NOMO-1 (cell line): Measurements from ENCODE around the gene SEC14L1.
"Not testable (repeated sequence)": the region's sequence is repeated elsewhere in the genome, so short reads cannot be mapped to it uniquely, and the experiment has no call there.

Source experiments
- DNase-seq, 2 experiments: peaks; one replicate each; lab custom pipeline; 2025; ENCODE audit not compliant: unreplicated experiment in 2 of 2; lab: John Stamatoyannopoulos, UW

The SEC14L1 gene

GRCh38 chr17:77140878-77141767 is at the start of gene SEC14L1:
TSS of gene SEC14L1 (plus strand) at chr17:77140969. CDS start at chr17:77143597, 2,628 bp downstream.
- DNase-seq, result peak in 1 of 2 experiments; percentile 41

GRCh38 chr17:77092025-77092424 is 48.7 kb upstream of the SEC14L1 start:
- no peak for DNase-seq

DNA sequence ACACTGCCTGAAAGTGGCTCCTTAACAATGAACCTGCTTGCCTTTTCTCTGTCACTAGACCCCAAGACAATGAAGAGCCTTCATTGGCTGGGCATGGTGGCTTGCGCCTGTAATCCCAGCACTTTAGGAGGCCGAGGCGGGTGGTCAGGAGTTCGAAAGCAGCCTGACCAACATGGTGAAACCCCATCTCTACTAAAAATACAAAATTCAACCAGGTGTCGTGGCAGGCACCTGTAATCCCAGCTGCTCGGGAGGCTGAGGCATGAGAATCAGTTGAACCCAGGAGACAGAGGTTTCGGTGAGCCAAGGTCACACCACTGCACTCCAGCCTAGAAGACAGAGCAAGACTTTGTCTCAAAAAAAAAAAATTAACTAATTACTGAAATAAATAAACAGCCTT is 45.3 kb upstream of the SEC14L1 start:
- no peak for DNase-seq

DNA sequence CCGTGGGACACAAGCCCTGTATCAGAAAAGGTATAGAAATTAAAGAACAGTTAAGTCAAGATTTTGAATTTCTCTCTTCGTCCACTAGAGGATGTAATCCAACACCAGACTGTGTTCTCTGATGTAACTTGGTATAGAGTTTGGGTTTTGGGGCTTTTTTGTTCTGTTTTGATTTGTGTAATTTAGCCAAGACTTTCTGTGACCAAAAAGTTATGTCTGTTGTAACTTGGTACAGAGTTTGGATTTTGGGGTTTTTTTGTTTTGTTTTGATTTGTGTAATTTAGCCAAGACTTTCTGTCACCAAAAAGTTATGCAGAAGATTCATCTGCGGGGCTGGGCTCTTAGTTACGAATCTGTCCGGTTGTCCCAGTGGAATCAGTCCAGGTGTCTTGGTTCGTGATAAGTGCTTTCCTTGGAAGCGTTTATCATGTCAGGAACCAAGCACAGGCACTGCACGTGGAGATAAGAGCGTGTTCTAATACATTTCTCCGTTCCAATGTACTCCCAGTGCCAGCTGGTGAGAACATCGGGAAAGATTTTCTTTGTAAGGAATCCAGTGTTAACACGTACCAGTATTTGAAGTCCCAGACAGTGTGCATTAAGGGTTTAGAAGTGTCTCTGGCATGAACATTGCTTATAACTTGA is 44.1 kb upstream of the SEC14L1 start:
- DNase-seq, result peak in 1 of 2 experiments; percentile 23

- no peak for DNase-seq
Observed at GRCh38 chr17:77097631-77098180, 43.1 kb upstream of the SEC14L1 start.

DNA sequence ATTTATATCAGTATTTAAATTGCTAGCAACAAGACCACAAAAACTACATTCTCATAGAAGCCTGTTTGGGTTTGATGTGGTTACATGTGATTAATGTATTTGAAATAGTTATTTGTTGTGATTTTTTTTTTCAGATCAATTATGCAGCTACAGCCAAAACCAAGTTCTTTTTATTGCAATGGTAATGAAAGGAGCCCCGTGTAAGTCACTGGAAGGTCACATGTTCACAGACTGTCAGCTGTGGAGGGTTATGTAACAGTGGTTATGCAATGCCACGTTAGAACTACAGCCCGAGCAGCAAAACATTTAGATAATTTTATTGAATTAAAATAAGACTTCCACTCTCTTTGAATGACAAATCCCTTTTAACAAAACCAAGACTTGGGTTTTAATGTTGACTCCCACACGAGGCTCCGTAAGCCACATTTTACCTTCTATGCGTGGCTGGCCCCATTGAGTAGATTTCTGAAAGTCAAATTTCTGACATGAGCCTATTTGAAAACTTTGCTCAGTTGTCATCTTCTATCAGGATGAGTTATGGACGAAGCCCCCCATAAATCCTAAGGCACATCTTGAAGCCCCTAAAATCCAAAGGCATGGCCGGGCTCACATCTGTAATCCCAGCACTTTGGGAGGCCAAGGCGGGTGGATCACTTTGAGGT is 41.8 kb upstream of the SEC14L1 start:
- peak; percentile 64 to 89 for DNase-seq

DNA sequence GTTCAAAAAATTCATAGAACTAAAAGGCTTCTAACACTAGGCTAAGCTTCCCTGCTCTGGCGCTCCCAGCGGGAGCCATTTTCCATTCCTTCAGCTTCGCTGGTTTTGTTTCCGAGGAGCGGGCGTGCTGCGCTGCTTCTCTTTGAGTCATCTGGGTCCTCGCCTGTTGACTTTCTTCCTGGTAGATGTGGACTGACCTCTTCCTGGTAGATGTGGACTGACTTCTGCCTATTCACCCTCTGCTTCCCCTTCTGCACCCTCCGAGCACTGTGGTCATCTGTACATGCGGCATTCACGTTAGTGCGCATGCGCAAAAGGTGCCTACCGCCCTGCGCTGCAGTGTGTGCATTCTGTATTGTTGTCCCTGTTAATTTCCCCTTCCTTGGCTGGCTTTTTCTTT is 40.8 kb upstream of the SEC14L1 start:
- peak; percentile 93 to 98 for DNase-seq

- no peak for DNase-seq
Observed at GRCh38 chr17:77101521-77102410, 39.0 kb upstream of the SEC14L1 start.

DNA sequence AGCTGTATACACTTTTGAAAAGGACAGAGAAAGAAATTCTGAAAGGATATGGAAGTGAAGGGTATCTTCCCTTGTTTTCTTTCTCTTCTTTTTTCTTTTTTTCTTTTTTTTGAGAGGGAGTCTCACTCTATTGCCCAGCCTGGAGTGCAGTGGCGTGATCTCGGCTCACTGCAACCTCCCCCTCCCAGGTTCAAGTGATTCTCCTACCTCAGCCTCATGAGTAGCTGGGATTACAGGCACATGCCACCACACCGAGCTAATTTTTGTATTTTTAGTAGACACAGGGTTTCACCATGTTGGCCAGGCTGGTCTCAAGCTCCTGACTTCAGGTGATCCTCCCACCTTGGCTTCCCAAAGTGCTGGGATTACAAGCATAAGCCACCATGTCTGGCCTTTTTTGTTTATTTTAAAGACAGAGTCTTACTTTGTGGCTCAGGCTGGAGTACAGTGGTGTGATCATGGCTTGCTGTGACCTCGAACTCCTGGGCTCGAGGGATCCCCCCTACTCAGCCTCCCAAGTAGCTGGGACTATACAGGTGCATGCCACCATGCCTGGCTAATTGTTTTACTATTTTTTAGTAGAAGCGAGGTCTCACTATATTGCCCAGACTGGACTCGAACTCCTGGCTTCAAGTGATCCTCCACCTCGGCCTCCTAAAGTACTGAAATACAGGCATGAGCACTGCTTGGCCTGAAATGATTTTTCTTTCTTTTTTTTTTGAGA is 38.2 kb upstream of the SEC14L1 start:
- not testable (repeated sequence) for DNase-seq

GRCh38 chr17:77105706-77106105 is 35.1 kb upstream of the SEC14L1 start:
- no peak for DNase-seq

DNA sequence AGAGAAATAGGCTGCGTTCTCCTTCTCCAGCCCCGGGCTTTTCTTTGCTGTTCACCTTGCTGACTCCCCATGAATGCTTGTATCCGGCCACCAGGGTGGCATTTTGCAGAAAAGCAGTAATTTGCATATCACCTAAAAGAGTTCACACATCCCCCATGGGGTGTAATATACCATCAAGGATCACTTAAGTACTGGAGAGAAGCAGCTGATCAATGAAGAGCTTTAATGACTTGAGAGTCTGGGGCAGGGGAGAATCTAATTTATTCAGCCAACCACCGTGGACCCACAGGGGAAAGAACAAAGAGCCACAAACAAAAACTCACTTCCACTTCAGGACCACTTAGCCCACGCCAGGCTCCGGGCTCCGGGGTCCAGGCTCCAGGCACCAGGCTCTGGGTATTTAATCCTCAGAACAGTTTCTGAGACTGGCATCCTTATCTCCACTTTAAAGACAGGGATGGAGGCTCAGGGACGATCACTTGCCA is 33.9 kb upstream of the SEC14L1 start:
- no peak for DNase-seq

GRCh38 chr17:77107506-77108433 is 33.0 kb upstream of the SEC14L1 start:
- DNase-seq, result no peak

DNA sequence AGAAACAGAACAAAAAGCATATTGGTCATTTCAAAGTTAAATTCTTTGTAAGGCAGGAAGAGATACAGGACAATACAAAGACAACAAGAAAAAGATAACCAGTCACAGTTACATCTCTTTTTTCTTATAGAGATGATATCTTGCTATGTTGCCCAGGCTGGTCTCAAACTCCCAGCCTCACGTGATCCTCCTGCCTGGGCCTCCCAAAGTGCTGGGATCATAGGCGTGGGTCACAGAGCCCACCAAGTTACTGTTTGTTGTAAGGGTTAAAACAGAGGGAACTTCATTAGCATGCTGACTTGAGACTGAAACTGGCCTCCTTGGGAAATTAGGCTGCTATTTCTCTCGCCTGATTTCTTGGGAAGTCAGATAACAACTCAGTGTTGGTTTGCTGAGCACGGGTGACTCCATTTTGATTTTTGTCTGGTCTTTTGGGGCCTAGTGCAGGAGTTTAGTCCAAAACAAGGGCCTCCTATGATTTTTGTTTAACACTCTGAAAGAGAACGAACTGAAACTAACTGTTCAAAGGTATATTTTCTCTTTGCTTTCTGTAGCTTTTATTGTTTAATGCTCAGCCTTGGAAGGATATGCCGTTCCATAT is 31.5 kb upstream of the SEC14L1 start:
- no peak for DNase-seq

DNA sequence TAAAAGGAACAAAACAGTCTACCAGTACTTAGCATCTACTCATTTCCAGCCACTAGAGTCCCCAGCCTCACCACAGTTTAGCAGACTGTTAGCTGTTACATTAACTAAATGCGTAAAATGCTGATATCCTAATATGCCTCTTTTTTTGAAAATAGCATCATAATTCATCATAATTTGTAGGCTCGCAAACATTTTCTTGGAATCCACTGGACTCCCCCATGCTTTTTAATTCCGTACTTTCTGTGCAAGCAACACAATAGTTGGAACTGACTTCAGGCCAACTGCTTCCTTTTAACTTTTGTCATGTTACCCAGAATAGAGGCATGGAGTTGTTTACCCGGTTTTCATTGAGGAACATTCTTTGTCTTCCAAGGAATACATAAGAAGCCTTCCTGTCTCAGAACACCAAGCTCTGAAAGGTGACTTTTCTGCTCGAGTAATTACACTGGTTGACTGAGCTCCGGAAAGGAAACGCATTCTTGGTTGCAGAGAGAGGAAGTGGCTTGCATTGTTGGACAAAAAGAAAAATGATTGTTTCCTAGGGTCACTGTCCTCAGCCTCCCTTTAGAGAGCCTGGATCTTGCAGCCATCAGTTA is 30.9 kb upstream of the SEC14L1 start:
- peak; percentile 25 to 64 for DNase-seq

- DNase-seq, result not testable (repeated sequence)
Observed at GRCh38 chr17:77111165-77111933, 29.4 kb upstream of the SEC14L1 start.

DNA sequence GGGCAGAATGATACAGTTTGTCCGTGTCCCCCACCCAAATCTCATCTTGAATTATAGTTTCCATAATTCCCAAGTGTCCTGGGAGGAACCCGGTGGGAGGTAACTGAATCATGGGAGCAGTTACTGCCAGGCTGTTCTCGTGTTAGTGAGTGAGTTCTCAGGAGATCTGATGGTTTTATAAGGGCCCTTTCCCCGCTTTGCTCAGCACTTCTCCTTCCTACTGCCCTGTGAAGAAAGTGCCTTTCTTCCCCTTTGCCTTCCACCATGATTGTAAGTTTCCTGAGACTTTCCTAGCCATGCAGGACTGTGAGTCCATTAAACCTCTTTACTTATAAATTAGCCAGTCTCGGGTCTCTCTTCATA is 28.9 kb upstream of the SEC14L1 start:
- DNase-seq, result peak; percentile 12 to 17

GRCh38 chr17:77115510-77115909 is 25.3 kb upstream of the SEC14L1 start:
- DNase-seq, result no peak
